IPS DF 6.9 (cell line): Measurements from ENCODE around the gene HSP90B1.

Experiments
- DNase-seq: peaks from one replicate; pipeline ENCODE4 v3.0.0-alpha.2; 2013; ENCODE audit warnings: low read depth, low spot score
- H3K27ac ChIP-seq: one replicate; pipeline ENCODE4 v1.5.1; 2013; ENCODE audit warnings: low read length, control low read depth
- H3K27me3 ChIP-seq: 2 replicates; pipeline ENCODE4 v1.6.1; 2013; ENCODE audit warnings: mild to moderate bottlenecking, low read length; ENCODE audit not compliant: control insufficient read depth, insufficient read depth
- H3K36me3 ChIP-seq: 2 replicates; pipeline ENCODE4 v1.6.1; 2013; ENCODE audit warnings: low read length; ENCODE audit not compliant: control insufficient read depth, insufficient read depth
- H3K4me1 ChIP-seq: 2 replicates; pipeline ENCODE4 v1.6.1; 2013; ENCODE audit warnings: low read length; ENCODE audit not compliant: control insufficient read depth, insufficient read depth
- H3K4me3 ChIP-seq: 2 replicates; pipeline ENCODE4 v1.5.1; 2013; ENCODE audit warnings: mild to moderate bottlenecking, low read length
- H3K9me3 ChIP-seq: 2 replicates; pipeline ENCODE4 v1.6.1; 2013; ENCODE audit warnings: low read length, inconsistent platforms; ENCODE audit not compliant: control insufficient read depth, insufficient read depth
- WGBS: extraction: QIAGEN DNeasy Blood & Tissue Kit; methylation state at CpG from one replicate; pipeline ENCODE4 v1.1.7; 2013; ENCODE audit warnings: mixed read lengths, missing lambda C conversion rate; ENCODE audit not compliant: insufficient read length, insufficient coverage; 5-methylcytosine and 5-hydroxymethylcytosine counted together

The HSP90B1 gene

GRCh38 chr12:103929046-103929783 is 995 bp upstream of the HSP90B1 start:
- Histone ChIP-seq H3K4me1 (peaks cover 2% of the 10 kb centered on the region; the same call in 1 of the 2 replicates), H3K4me3 (peak overlapping the region; percentile 61; the same call in 1 of the 2 replicates), H3K27me3 (no peaks in the 10 kb centered on the region), H3K9me3 (no peaks in the 10 kb centered on the region), H3K36me3 (peaks cover 5% of the 10 kb centered on the region; the same call in 1 of the 2 replicates), H3K27ac (no peak overlapping the region)
- no CpG with 5 or more reads among the region's 37 CpGs for WGBS
- DNase-seq: peak; percentile 64

DNA sequence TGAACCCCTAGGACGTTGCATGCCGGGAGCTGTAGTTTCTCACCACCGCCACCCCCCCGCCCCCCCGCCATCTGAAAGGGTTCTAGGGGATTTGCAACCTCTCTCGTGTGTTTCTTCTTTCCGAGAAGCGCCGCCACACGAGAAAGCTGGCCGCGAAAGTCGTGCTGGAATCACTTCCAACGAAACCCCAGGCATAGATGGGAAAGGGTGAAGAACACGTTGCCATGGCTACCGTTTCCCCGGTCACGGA is 501 bp upstream of the HSP90B1 start:
- WGBS: no CpG with 5 or more reads among the region's 18 CpGs

GRCh38 chr12:103930787-103931735 is 851 bp downstream of the HSP90B1 start:
- WGBS: no CpG with 5 or more reads among the region's 37 CpGs
- Histone ChIP-seq H3K36me3 (peaks cover 11% of the 10 kb centered on the region; the same call in 1 of the 2 replicates), H3K9me3 (no peaks in the 10 kb centered on the region), H3K27ac (no peak overlapping the region), H3K27me3 (no peaks in the 10 kb centered on the region), H3K4me3 (peak overlapping the region; percentile 95), H3K4me1 (peaks cover 2% of the 10 kb centered on the region; the same call in 1 of the 2 replicates)
- no peak for DNase-seq

More for the DNA sequence above, 501 bp upstream of the HSP90B1 start:
- Histone ChIP-seq H3K36me3 (peaks cover 8% of the 10 kb centered on the region; the same call in 1 of the 2 replicates), H3K27me3 (no peaks in the 10 kb centered on the region), H3K4me1 (peaks cover 2% of the 10 kb centered on the region; the same call in 1 of the 2 replicates), H3K9me3 (no peaks in the 10 kb centered on the region), H3K27ac (no peak overlapping the region), H3K4me3 (peak overlapping the region; percentile 61; the same call in 1 of the 2 replicates)
- DNase-seq: no peak

DNA sequence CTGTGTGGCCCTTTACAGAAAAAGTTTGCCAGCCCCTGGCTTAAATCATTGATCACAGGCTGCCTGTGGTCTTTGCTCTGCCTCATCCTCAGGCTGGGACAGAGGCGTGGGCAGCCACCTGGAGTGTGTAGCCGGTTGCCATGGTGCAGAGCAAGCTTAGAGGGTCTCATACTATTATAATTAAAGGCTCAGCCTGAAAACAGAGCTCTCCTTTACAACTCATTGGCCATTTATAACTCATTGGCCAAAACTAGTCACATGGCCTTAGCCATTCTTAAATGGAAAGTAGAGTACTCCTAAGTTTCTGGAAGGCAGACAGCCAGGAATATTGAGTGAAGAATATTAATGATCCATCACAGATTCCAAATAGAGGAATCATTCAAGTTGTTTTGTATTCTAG is 3.0 kb downstream of the HSP90B1 start:
- H3K9me3 ChIP-seq: no peaks in the 10 kb centered on the region
- H3K4me3 ChIP-seq: no peak overlapping the region
- no peaks in the 10 kb centered on the region for H3K27me3 ChIP-seq
- DNase-seq: no peak
- H3K36me3 ChIP-seq: peaks cover 19% of the 10 kb centered on the region; the same call in 1 of the 2 replicates
- H3K4me1 ChIP-seq: peaks cover under 1% of the 10 kb centered on the region; the same call in 1 of the 2 replicates
- no CpG with 5 or more reads among the region's 2 CpGs for WGBS
- H3K27ac ChIP-seq: no peak overlapping the region

GRCh38 chr12:103936679-103937078 is 6.5 kb downstream of the HSP90B1 start:
- WGBS: no CpG with 5 or more reads among the region's 3 CpGs
- Histone ChIP-seq H3K27ac (no peak overlapping the region), H3K4me3 (no peak overlapping the region), H3K36me3 (peaks cover 27% of the 10 kb centered on the region; the same call in 1 of the 2 replicates), H3K27me3 (no peaks in the 10 kb centered on the region), H3K9me3 (no peaks in the 10 kb centered on the region), H3K4me1 (no peaks in the 10 kb centered on the region)
- no peak for DNase-seq

GRCh38 chr12:103944964-103945363 is 14.8 kb downstream of the HSP90B1 start:
- WGBS: no CpG with 5 or more reads among the region's 3 CpGs
- H3K27ac ChIP-seq: no peak overlapping the region
- H3K36me3 ChIP-seq: peaks cover 29% of the 10 kb centered on the region; the same call in 1 of the 2 replicates

GRCh38 chr12:103947871-103948555 is 17.8 kb downstream of the HSP90B1 start:
- no peak overlapping the region for H3K4me3 ChIP-seq
- no peaks in the 10 kb centered on the region for H3K9me3 ChIP-seq
- DNase-seq: no peak
- peaks cover 25% of the 10 kb centered on the region; the same call in 1 of the 2 replicates for H3K36me3 ChIP-seq
- H3K4me1 ChIP-seq: no peaks in the 10 kb centered on the region
- no CpG with 5 or more reads among the region's 7 CpGs for WGBS
- no peaks in the 10 kb centered on the region for H3K27me3 ChIP-seq
- H3K27ac ChIP-seq: no peak overlapping the region

More at GRCh38 chr12:103944964-103945363, 14.8 kb downstream of the HSP90B1 start:
- Histone ChIP-seq H3K4me3 (no peak overlapping the region), H3K27me3 (no peaks in the 10 kb centered on the region), H3K9me3 (no peaks in the 10 kb centered on the region), H3K4me1 (no peaks in the 10 kb centered on the region)
- DNase-seq: no peak

DNA sequence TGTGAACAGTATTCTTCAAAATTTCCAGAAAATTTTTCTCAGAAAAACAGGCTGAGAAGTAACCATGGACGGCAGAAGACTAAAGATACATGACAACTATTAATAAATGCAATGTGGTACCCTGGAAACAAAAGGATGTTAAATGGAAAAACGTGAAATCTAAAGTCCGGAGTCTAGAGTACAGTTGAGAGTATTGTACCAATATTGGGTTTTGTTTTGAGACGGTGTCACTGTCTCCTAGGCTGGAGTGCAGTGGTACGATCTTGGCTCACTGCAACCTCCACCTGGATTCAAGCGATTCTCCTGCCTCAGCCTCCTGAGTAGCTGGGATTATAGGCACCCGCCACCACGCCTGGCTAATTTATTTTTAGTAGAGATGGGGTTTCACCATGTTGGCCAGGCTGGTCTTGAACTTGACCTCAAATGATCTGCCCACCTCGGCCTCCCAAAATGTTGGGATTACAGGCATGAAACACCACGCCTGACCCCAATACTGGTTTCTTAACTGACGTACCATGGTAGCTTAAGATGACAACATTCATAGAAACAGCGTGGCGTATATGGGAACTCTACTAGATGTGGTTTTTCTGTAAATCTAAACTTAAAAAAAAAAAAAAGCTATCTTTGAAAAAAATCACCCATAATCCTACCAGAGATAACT is 18.7 kb downstream of the HSP90B1 start:
- peaks cover 26% of the 10 kb centered on the region; the same call in 1 of the 2 replicates for H3K36me3 ChIP-seq
- H3K9me3 ChIP-seq: no peaks in the 10 kb centered on the region
- DNase-seq: no peak
- H3K27ac ChIP-seq: no peak overlapping the region
- H3K27me3 ChIP-seq: no peaks in the 10 kb centered on the region
- no peak overlapping the region for H3K4me3 ChIP-seq
- no CpG with 5 or more reads among the region's 13 CpGs for WGBS
- H3K4me1 ChIP-seq: no peaks in the 10 kb centered on the region

DNA sequence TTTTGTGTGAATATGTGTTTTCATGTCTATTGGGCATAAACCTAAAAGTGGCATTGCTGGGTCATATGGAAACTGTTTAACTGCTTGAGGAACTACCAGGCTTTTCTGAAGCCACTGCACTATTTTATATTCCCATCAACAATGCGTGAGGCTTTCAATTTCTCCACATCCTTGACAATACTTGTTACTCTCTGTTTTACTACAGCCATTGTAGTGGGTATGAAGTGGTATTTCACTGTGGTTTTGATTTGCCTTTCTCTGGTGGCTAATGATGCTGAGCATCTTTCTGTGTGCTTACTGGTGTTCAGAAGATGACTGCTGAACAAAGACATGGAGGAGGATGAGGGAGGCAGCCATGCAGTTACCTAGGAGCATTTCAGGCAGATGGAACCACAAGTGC is 22.3 kb downstream of the HSP90B1 start:
- DNase-seq: no peak
- Histone ChIP-seq H3K36me3 (peaks cover 13% of the 10 kb centered on the region; the same call in 1 of the 2 replicates), H3K9me3 (no peaks in the 10 kb centered on the region), H3K4me3 (no peak overlapping the region), H3K27ac (no peak overlapping the region), H3K4me1 (no peaks in the 10 kb centered on the region), H3K27me3 (no peaks in the 10 kb centered on the region)
- WGBS: no CpG with 5 or more reads among the region's 1 CpG
